GM18526 (cell line): ENCODE data around the gene MYL10.

Experiments used
- POLR2A ChIP-seq: IDR thresholded peaks from 3 replicates; pipeline ENCODE4 v1.6.1; 2011; ENCODE audit not compliant: insufficient read length; ENCODE audit errors: extremely low read depth

MYL10 gene

GRCh38 chr7:101629171-101629570 lies at the start of gene MYL10:
Gene MYL10 (minus strand): TSS chr7:101629296. CDS start chr7:101629118, 178 bp downstream.
- TF ChIP-seq POLR2A, result no peak

GRCh38 chr7:101678658-101679057 lies 49.6 kb upstream of the MYL10 start:
- no peak for TF ChIP-seq POLR2A

- TF ChIP-seq POLR2A, result no peak
Measured at GRCh38 chr7:101677797-101678479, 48.8 kb upstream of the MYL10 start.

- TF ChIP-seq POLR2A, result no peak
Measured at GRCh38 chr7:101677391-101677790, 48.3 kb upstream of the MYL10 start.

- no peak for TF ChIP-seq POLR2A
Measured at GRCh38 chr7:101676956-101677355, 47.9 kb upstream of the MYL10 start.

GRCh38 chr7:101676062-101676598 lies 47.0 kb upstream of the MYL10 start:
- no peak for TF ChIP-seq POLR2A

GRCh38 chr7:101674439-101674838 lies 45.3 kb upstream of the MYL10 start:
- TF ChIP-seq POLR2A, result no peak

- no peak for TF ChIP-seq POLR2A
Measured at GRCh38 chr7:101673951-101674350, 44.9 kb upstream of the MYL10 start.

- TF ChIP-seq POLR2A, result no peak
Measured at GRCh38 chr7:101673315-101673714, 44.2 kb upstream of the MYL10 start.

GRCh38 chr7:101671371-101672356 lies 42.6 kb upstream of the MYL10 start:
- TF ChIP-seq POLR2A, result no peak

GRCh38 chr7:101669307-101669706 lies 40.2 kb upstream of the MYL10 start:
- no peak for TF ChIP-seq POLR2A

GRCh38 chr7:101668726-101669125 lies 39.6 kb upstream of the MYL10 start:
- TF ChIP-seq POLR2A, result no peak

GRCh38 chr7:101667920-101668319 lies 38.8 kb upstream of the MYL10 start:
- TF ChIP-seq POLR2A, result no peak

- TF ChIP-seq POLR2A, result no peak
Measured at GRCh38 chr7:101667399-101667798, 38.3 kb upstream of the MYL10 start.

GRCh38 chr7:101666741-101667140 lies 37.6 kb upstream of the MYL10 start:
- no peak for TF ChIP-seq POLR2A

- no peak for TF ChIP-seq POLR2A
Measured at GRCh38 chr7:101666293-101666692, 37.2 kb upstream of the MYL10 start.
